SK-N-SH treated with all-trans-retinoic acid at 6 μM for 48 hours (cell line): ENCODE measurements around the gene CTSH.

ENCODE experiments used
- ATAC-seq: fragments of 200-7000 bp; cut with Tn5 transposase; 3 replicates; pipeline ENCODE4 v1.9.1; 2020; ENCODE audit warnings: mild to moderate bottlenecking, moderate library complexity
- ARNTL ChIP-seq: fragments of 450-650 bp; formaldehyde crosslinking; IDR thresholded peaks from 2 replicates; pipeline ENCODE4 v1.5.0; 2020; ENCODE audit warnings: low read depth, mild to moderate bottlenecking, moderate library complexity, borderline replicate concordance
- BACH2 ChIP-seq: fragments of 250-450 bp; sonication (Bioruptor Pico); IDR thresholded peaks from 2 replicates; pipeline ENCODE4 v1.9.0; 2021; ENCODE audit warnings: mild to moderate bottlenecking, borderline replicate concordance
- CSDC2 ChIP-seq: fragments of 250-450 bp; sonication (Bioruptor Pico); IDR thresholded peaks from 2 replicates; pipeline ENCODE4 v1.5.0; 2020; ENCODE audit warnings: mild to moderate bottlenecking, moderate library complexity
- ESRRG ChIP-seq: fragments of 250-450 bp; sonication (Bioruptor Pico); IDR thresholded peaks from 2 replicates; pipeline ENCODE4 v1.6.1; 2021; ENCODE audit warnings: mild to moderate bottlenecking
- GLIS3 ChIP-seq: fragments of 250-450 bp; sonication (Bioruptor Pico); IDR thresholded peaks from 2 replicates; pipeline ENCODE4 v1.5.0; 2020; ENCODE audit warnings: mild to moderate bottlenecking, moderate library complexity
- ISL1 ChIP-seq: fragments of 250-450 bp; sonication (Bioruptor Pico); IDR thresholded peaks from 2 replicates; pipeline ENCODE4 v2.1.2; 2022; ENCODE audit warnings: mild to moderate bottlenecking, moderate library complexity
- OSR1 ChIP-seq: fragments of 250-450 bp; sonication (Bioruptor Pico); IDR thresholded peaks from 2 replicates; pipeline ENCODE4 v1.8.0; 2022; ENCODE audit warnings: moderate library complexity, mild to moderate bottlenecking, inconsistent platforms
- PATZ1 ChIP-seq: fragments of 250-450 bp; sonication (Bioruptor Pico); IDR thresholded peaks from 2 replicates; pipeline ENCODE4 v1.8.0; 2020; ENCODE audit warnings: mild to moderate bottlenecking, moderate library complexity, borderline replicate concordance
- PPARA ChIP-seq: fragments of 250-450 bp; sonication (Bioruptor Pico); IDR thresholded peaks from 2 replicates; pipeline ENCODE4 v1.5.0; 2020; ENCODE audit warnings: mild to moderate bottlenecking, borderline replicate concordance
- RARB ChIP-seq: fragments of 250-450 bp; sonication (Bioruptor Pico); IDR thresholded peaks from 2 replicates; pipeline ENCODE4 v1.8.0; 2021; ENCODE audit warnings: mild to moderate bottlenecking, moderate library complexity
- SNAI2 ChIP-seq: fragments of 250-450 bp; sonication (Bioruptor Pico); IDR thresholded peaks from 2 replicates; pipeline ENCODE4 v1.5.0; 2020; ENCODE audit warnings: mild to moderate bottlenecking, moderate library complexity
- TCF4 ChIP-seq: fragments of 250-450 bp; sonication (Bioruptor Pico); IDR thresholded peaks from 2 replicates; pipeline ENCODE4 v1.8.0; 2021; ENCODE audit warnings: mild to moderate bottlenecking, moderate library complexity, borderline replicate concordance
- TOX ChIP-seq: fragments of 250-450 bp; sonication (Bioruptor Pico); IDR thresholded peaks from 2 replicates; pipeline ENCODE4 v1.8.0; 2021; ENCODE audit warnings: mild to moderate bottlenecking, moderate library complexity, borderline replicate concordance
- TSHZ2 ChIP-seq: fragments of 250-450 bp; sonication (Bioruptor Pico); IDR thresholded peaks from 2 replicates; pipeline ENCODE4 v1.5.0; 2020; ENCODE audit warnings: mild to moderate bottlenecking, moderate library complexity
- ZC3H10 ChIP-seq: fragments of 250-450 bp; sonication (Bioruptor Pico); IDR thresholded peaks from 2 replicates; pipeline ENCODE4 v1.5.1; 2021; ENCODE audit warnings: mild to moderate bottlenecking, moderate library complexity
- ZFP30 ChIP-seq: fragments of 450-650 bp; formaldehyde crosslinking; IDR thresholded peaks from 2 replicates; pipeline ENCODE4 v1.5.0; 2022; ENCODE audit warnings: mild to moderate bottlenecking, moderate library complexity
- ZNF565 ChIP-seq: fragments of 450-650 bp; formaldehyde crosslinking; conservative IDR thresholded peaks from 2 replicates; pipeline ENCODE4 v1.5.0; 2020; ENCODE audit warnings: low read depth, mild to moderate bottlenecking, moderate library complexity
- ZNF70 ChIP-seq: fragments of 450-650 bp; formaldehyde crosslinking; IDR thresholded peaks from 2 replicates; pipeline ENCODE4 v1.5.0; 2020; ENCODE audit warnings: mild to moderate bottlenecking, moderate library complexity
- ZNF8 ChIP-seq: fragments of 450-650 bp; formaldehyde crosslinking; IDR thresholded peaks from 2 replicates; pipeline ENCODE4 v1.5.0; 2020; ENCODE audit warnings: mild to moderate bottlenecking, moderate library complexity
- TF ChIP-seq, protein P1 (sequence below): fragments of 250-450 bp; sonication (Bioruptor Pico); IDR thresholded peaks from 2 replicates; pipeline ENCODE4 v1.8.0; 2021; ENCODE audit warnings: low read depth, mild to moderate bottlenecking, moderate library complexity, borderline replicate concordance
- TF ChIP-seq, protein P2 (sequence below): fragments of 250-450 bp; sonication (Bioruptor Pico); IDR thresholded peaks from 2 replicates; pipeline ENCODE4 v1.5.1; 2020; ENCODE audit warnings: low read depth, mild to moderate bottlenecking, moderate library complexity
- TF ChIP-seq, protein P3 (sequence below): fragments of 250-450 bp; sonication (Bioruptor Pico); IDR thresholded peaks from 2 replicates; pipeline ENCODE4 v1.5.1; 2021; ENCODE audit warnings: mild to moderate bottlenecking, moderate library complexity

Gene CTSH

DNA sequence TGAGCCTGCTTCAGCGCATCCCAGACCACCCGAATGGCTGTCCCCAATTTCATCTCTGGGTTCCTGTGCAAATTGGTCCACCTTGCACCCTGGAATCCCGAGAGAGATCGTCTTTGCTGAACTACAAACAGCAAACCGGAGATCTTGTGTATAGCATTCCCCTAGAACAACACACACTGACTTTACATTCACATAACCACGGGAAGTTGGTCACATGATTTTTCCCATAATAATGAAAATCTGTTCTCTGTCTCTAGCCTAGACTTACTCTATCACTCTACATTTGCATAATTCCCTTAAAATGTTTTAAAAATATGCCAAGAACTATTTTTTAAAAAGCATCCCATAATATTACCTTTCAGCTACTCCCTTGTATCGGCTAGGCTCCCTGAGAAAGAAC lies 34.6 kb downstream of the CTSH start:
- no peak for ATAC-seq
- TF ChIP-seq ZFP30 = no peak
- TF ChIP-seq, protein P1, sequence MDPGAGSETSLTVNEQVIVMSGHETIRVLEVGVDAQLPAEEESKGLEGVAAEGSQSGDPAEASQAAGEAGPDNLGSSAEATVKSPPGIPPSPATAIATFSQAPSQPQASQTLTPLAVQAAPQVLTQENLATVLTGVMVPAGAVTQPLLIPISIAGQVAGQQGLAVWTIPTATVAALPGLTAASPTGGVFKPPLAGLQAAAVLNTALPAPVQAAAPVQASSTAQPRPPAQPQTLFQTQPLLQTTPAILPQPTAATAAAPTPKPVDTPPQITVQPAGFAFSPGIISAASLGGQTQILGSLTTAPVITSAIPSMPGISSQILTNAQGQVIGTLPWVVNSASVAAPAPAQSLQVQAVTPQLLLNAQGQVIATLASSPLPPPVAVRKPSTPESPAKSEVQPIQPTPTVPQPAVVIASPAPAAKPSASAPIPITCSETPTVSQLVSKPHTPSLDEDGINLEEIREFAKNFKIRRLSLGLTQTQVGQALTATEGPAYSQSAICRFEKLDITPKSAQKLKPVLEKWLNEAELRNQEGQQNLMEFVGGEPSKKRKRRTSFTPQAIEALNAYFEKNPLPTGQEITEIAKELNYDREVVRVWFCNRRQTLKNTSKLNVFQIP (CRISPR knock-in tag) = no peak
- no peak for TF ChIP-seq ISL1 (CRISPR knock-in tag)
- TF ChIP-seq, protein P2, sequence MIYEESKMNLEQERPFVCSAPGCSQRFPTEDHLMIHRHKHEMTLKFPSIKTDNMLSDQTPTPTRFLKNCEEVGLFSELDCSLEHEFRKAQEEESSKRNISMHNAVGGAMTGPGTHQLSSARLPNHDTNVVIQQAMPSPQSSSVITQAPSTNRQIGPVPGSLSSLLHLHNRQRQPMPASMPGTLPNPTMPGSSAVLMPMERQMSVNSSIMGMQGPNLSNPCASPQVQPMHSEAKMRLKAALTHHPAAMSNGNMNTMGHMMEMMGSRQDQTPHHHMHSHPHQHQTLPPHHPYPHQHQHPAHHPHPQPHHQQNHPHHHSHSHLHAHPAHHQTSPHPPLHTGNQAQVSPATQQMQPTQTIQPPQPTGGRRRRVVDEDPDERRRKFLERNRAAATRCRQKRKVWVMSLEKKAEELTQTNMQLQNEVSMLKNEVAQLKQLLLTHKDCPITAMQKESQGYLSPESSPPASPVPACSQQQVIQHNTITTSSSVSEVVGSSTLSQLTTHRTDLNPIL (CRISPR knock-in tag) = no peak
- no peak for TF ChIP-seq SNAI2 (CRISPR knock-in tag)
- TF ChIP-seq RARB (CRISPR knock-in tag) = no peak
- no peak for TF ChIP-seq CSDC2
- TF ChIP-seq TSHZ2 = no peak
- TF ChIP-seq, protein P3, sequence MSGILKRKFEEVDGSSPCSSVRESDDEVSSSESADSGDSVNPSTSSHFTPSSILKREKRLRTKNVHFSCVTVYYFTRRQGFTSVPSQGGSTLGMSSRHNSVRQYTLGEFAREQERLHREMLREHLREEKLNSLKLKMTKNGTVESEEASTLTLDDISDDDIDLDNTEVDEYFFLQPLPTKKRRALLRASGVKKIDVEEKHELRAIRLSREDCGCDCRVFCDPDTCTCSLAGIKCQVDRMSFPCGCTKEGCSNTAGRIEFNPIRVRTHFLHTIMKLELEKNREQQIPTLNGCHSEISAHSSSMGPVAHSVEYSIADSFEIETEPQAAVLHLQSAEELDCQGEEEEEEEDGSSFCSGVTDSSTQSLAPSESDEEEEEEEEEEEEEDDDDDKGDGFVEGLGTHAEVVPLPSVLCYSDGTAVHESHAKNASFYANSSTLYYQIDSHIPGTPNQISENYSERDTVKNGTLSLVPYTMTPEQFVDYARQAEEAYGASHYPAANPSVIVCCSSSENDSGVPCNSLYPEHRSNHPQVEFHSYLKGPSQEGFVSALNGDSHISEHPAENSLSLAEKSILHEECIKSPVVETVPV (CRISPR knock-in tag) = no peak
- no peak for TF ChIP-seq PATZ1 (CRISPR knock-in tag)
- no peak for TF ChIP-seq TCF4
- no peak for TF ChIP-seq PPARA (CRISPR knock-in tag)
- no peak for TF ChIP-seq ZNF70 (CRISPR knock-in tag)
- no peak for TF ChIP-seq OSR1 (CRISPR knock-in tag)
- TF ChIP-seq BACH2 (CRISPR knock-in tag) = no peak
- TF ChIP-seq TOX (CRISPR knock-in tag) = no peak
- no peak for TF ChIP-seq ARNTL (CRISPR knock-in tag)
- TF ChIP-seq ZC3H10 (CRISPR knock-in tag) = no peak

DNA sequence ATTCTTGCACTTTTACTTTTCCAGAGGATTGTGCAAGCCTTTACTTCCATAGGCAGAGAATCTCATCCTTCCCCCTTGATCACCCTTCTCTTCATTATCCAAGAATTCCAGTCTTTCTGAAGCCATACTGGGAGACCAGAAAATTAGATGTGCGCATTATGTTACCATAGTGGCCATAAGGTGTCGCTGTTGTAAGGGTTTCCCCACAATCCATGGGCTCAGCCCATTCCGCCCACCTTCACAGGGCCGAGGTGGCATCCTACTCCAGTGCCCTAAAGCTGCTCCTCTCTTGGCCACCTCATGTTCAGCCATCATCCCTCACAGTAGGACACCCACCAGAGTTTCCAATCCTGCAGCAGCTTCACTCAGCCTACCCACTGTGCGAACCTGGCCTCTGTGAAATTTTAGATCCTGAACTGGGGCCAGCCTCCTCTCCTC lies 35.0 kb downstream of the CTSH start:
- peak; percentile 77 for ATAC-seq
- no peak for TF ChIP-seq ZNF8 (CRISPR knock-in tag)
- TF ChIP-seq PATZ1 (CRISPR knock-in tag) = no peak
- TF ChIP-seq ZC3H10 (CRISPR knock-in tag) = no peak
- no peak for TF ChIP-seq GLIS3
- no peak for TF ChIP-seq SNAI2 (CRISPR knock-in tag)
- TF ChIP-seq ESRRG (CRISPR knock-in tag) = no peak
- no peak for TF ChIP-seq ZNF565 (CRISPR knock-in tag)
